GM20431 (cell line): ENCODE data around the gene COTL1.

Experiments used
- in situ Hi-C: fragments of 300-500 bp; cut with MseI, MboI; formaldehyde crosslinking; loops from one replicate; pipeline ENCODE4 v1.15.0; 2020; ENCODE audit warnings: low sequenced_read_pairs; ENCODE audit not compliant: unreplicated experiment

Gene COTL1

DNA sequence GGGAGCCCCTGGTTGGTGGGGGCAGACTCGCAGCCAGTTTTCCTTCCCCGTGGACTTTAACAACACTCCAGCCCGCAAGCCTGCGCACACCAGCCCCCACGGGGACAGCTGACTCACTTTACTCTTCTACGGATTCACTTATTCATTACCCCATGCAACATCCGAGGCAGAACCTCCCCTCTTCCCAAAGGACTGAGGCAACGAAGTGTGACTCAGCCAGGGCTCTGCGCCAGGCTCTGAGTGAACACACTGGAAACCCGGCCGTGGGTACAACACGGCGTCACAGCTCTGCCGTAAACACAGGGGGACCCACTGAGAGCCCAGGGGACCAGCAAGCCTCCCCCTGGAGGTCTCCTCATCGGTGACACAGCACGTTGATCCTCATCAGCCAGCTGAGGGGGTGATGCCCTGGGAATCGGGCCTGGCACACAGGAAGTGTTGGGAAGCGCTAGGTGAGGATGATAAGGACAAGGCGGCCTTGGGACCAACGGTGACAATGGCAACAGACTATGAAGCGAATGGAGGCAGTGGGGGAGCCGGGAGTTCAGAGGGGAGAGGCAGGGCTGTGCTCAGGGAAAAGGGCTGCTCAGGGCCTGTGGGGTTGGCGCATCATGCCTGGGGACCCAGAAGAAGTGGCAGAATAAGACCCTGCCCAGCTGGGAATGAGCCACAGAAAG lies 14.6 kb downstream of the COTL1 start:
- in situ Hi-C loops: no loop called here

DNA sequence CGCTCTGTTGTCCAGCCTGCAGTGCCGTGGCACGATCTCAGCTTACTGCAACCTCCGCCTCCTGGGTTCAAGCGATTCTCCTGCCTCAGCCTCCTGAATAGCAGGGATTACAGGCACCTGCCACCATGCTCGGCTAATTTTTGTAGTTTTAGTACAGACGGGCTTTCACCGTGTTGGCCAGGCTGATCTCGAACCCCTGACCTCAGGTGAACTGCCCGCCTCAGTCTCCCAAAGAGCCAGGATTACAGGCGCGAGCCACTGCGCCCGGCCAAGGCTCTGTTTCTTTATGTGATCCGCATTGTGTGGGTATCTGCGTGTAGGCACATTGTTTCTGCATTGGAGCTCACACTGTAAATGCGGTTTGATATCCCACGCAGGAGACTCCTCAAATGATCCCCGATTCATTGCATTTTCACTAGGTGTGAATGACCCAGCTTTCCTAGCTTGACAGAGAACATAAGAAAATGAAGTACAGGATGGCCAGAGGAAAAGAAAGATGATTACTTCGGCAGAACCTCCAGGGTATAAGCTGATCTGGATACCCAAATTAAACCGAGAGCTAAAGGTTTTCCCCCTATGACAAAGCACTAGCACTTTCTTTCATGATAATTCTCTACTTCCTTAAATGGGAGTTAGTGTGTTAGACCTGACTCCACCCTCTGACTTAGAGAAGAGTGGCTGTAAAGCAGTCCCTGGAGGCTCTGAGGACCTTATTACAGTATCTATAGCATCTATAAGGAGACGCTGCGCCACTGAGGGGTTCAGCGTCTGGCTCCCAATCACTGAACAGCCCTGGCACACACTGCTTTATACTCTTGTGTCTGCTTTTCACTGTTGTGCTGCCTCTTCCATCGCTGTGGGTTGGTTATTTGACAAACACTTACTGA lies 17.3 kb downstream of the COTL1 start:
- in situ Hi-C loops: no loop called here

DNA sequence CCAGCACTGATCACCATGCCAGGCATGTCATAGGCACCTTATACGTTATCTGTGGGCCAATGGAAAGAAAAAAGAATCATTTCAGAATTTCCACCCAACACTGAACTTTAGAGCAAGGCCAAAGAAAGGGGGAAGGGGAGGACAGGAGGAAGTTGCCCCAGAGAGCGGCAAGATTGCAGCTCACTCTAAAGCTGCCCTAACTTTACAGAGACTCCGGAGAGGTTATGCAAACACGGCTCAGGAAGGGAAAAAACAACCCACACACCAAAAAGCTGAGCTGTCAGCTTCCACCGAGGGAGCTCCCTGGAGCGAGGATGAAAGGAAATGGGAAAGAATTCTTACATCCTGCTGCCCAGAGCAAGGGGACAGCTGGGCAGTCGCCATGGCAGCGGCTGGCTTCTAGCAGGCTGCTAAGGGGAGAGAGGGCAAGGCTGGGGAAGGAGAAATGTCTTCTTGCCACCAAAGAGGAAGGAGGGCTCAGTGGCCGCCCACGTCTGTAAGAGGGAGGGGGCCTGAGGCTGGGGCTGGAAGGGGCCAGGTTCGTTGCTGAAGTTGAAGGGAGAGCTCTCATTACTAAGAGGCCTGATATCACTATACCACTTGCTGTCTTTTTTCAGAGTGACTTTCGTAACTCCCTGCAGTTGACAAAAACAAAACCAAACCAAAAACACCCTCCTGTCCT lies 18.2 kb downstream of the COTL1 start:
- in situ Hi-C loops: no loop called here

DNA sequence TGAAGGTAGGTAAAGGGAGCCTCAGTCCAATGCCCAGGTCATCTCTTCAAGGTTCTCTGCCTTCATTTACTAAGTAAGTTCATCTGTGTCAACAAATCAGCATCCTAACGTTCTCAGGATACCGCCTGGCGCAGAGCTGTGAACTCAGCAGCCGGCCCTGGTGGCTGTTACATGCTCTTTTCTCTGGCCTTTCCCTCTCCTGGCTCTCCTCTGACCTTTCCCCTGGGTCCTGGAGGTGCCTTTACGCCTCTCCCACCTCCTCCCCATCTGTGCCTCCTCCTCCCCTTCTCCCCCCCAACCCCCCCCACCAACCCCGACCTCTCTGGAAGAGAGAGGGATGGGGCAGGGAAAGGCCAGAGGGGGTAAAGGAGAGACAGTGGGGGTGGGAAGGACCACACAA lies 19.5 kb downstream of the COTL1 start:
- in situ Hi-C loops: no loop called here

DNA sequence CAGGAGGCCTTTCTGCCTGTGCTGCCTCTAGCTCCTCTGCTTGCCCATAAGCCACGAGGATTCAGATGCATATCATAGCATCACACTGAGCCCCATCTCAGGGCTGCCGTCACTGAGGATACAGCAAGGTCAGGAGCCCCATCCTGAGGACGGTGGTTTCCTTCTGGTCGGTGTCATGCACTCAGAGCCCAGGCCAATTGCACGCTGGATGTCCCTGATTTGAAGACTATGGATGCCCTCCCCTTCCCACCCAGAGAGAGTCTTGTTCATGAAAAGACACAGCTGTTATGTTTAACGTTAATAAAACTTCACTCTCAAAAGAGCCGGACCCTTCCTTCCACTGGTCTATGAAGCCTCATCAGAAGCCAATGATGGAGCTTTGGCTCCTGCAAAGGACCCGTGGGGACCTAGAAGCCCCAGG lies 19.9 kb downstream of the COTL1 start:
- in situ Hi-C loops: no loop called here

DNA sequence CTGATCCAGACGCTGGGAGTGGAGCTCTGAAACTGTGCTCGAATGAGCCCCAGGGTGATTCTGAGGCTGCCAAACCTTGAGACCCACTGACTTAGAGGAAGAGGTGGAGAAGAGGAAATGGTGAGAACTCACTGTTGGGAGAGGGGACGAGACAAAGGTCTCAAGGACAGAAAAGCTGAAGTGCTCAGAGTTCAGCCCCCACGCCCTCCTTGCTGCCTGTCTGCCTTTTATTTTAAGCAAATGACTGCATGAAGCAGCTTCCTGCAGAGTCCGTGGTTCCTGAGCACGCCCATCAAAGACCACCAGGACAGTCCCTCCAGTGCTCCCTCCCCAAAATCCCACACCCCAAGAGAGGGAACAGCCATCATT lies 20.4 kb downstream of the COTL1 start:
- in situ Hi-C loops: no loop called here

DNA sequence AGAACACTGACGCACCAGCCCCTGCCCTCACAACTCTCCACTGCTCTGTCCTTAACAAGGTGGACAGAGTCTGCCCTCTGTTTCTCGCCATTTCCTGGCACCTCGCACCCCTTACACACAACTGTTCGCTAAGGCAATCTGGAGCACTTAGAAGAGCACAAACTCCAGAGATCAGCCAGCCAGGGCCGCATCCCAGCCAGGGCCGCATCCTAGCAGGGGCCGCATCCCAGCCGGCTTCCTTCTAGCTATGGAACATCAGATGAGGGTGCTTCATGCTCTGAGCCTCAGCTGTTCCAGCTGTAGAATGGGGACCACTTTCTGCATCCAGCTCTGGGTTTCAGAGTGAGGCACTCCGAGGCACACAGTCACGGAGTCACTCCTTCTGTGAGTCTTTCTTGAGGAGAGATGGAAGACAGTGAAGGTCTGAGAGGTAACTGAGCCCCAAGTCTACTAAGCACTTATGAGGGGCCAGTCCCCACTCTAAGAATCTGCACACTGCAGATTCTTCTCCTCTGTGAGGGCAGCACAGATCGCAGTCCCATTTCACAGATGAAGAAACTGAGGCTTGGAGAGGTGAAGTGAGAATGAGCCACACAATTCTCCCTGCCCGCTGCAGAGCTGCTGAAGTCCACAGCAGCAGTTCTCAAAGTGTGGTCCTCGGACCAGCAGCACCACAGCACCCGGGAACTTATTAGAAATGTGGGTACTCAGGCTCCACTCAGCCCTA lies 20.9 kb downstream of the COTL1 start:
- in situ Hi-C loops: no loop called here

GRCh38 chr16:84596161-84596560 lies 21.7 kb downstream of the COTL1 start:
- in situ Hi-C loops: no loop called here

DNA sequence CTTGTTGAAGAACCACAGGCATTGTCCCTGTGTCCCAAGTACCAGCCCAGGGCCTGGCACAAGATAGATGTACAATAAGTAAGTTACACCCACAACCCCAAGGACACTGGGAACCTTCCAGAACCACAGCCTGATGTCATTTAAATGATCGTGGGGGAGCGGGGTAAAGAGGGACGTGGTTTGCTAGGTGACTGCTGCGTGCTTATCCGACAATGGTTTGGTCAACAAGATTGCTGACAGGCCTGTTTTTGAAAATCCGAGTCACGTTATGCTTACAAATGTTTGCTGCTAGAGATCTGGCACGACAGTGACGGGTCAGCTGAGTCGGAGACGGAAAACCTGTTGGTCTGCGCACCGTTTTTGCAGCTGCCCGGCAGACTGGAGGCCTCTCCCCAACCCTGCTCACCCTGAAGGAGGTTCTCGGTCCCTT lies 22.8 kb downstream of the COTL1 start:
- in situ Hi-C loops: no loop called here

DNA sequence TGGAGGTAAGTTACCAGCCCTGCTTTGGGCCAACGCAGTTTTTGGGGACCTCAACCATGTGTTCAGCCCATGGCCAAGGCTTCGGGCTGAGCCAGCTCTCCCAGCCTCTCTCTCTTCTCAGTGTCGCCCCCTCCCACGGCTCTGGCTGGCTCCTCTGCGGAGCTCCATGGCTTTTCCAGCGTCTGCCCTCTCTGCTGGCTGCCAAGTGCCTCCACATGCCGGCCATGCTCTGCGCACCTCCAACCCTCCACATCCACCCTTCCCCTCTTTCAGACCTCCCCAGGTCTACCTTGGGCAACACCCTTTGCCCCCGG lies 23.2 kb downstream of the COTL1 start:
- in situ Hi-C loops: no loop called here

DNA sequence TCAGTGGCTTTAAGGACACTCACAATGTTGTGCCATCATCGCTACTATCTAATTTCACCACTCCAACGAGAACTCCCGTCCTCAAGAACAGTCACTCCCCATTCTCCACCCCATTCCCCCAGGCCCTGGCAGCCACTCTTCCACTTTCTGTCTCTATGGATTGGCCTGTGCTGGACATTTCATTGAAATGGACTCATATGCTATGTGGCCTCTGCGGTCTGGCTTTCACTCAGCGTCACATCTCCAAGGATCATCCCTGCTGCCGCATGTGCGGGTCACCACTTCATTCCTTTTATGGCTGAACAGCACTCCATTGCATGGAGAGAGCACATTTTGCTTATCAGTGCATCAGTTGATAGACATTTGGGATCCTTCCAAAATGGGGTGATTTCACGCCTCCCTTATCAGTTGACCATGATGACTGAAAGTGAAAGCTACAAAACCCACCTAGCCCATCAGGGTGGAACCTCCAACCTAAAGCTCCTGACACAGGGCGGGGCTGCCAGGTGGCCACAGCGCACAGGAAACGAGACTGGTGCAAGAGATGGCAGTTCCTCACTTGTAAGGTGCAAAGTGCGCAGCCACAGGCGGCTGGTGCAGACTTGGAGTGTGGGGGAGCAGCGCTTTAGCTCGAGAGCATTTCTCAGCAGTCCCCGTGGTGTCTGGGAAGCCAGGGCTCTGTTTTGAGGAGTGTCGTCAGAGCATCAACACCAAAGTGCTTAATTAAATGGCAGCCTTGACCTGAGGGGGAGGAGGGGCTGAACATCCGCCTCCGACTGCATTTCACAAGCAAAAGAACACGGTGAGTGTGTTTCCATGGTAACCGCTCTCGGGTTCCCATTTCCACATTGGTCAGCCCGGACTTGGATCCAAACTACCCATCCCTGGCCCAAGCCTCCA lies 23.8 kb downstream of the COTL1 start:
- in situ Hi-C loops: no loop called here

- in situ Hi-C loops: no loop called here
Observed at GRCh38 chr16:84592718-84593117, 25.2 kb downstream of the COTL1 start.

DNA sequence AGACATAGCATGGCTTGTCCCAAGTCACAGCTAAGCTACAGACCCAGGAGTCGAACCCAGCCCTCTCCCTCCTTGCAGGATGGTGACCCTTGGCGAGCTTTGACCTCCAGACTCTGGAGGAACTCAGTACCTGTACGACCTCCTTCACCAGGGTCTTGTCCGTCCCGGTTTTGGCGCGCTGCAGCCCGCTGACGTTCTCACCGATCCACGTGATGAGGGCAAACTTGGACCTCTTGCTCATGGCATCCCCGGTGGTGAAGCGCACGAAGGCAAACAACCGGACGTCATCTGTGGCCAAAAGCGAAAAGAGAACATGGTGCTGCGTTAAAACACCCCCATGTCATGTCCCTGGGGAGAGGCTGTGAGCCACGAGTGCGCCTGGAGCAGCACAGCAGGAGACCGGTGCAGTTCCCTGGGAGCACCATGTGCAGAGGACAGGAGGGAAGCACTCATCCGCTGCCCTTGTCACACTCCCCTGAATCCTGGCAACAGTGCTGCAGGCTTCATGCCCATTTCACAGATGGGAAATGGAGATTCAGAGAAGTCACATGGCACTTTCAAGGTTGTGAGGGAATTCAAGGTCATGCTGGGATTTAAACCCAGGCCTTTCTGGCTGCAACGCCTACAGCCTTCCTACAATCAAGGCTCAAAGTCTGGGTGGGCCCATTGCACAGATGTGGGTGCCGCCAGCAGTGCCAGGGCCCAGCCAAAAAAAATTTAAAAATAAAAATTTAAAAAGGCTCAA lies 27.7 kb downstream of the COTL1 start:
- in situ Hi-C loops: no loop called here

DNA sequence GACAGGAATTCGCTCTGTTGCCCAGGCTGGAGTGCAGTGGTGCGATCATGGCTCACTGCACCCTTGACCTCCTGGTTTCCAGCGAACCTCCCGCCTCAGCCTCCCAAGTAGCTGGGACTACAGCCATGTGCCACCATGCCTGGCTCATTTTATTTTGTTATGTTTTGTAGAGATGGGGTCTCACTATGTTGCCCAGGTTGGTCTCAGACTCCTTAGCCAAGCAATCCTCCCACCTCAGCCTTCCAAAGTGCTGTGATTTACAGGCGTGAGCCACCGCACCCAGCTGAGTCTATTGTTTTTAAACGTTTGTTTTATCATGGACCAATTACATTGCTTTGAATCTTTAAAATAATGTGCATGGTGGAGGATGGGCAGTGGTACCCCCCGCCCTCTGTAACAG lies 28.9 kb downstream of the COTL1 start:
- in situ Hi-C loops: no loop called here

- in situ Hi-C loops: no loop called here
Observed at GRCh38 chr16:84585886-84586285, 32.0 kb downstream of the COTL1 start.

DNA sequence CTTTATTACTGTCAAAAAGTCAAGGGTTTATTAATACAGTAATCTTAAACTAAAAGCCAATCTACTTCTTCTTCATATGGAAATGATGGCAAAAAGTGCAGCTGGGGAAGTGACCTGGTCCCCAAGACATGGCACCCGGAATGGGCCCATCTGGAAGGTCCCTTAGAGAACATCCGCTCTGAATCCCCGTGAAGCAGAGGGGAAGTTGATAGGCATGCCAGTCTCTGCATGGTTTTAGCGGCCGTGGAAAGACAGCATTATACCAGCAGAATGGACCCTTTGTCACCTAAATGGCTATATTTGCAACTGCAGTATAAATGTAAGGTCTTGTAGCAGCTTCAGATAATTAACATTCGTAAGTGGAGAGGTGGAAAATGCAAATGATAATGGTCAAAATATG lies 32.4 kb downstream of the COTL1 start:
- in situ Hi-C loops: no loop called here

- in situ Hi-C loops: no loop called here
Observed at GRCh38 chr16:84584678-84585077, 33.2 kb downstream of the COTL1 start.

GRCh38 chr16:84583995-84584394 lies 33.9 kb downstream of the COTL1 start:
- in situ Hi-C loops: no loop called here

- in situ Hi-C loops: no loop called here
Observed at GRCh38 chr16:84582958-84583516, 34.8 kb downstream of the COTL1 start.
